ENCODE results near the gene ZFAND3. TPM values are rescaled to one million over a fixed set of nuclear protein-coding genes. Genes with fewer than 3 reads are reported as not detected.

ZFAND3 gene
- total and polyA plus RNA-seq, 10 donors, result 9.3 to 63.7 (median 49.9) TPM

- TF ChIP-seq, protein P1, sequence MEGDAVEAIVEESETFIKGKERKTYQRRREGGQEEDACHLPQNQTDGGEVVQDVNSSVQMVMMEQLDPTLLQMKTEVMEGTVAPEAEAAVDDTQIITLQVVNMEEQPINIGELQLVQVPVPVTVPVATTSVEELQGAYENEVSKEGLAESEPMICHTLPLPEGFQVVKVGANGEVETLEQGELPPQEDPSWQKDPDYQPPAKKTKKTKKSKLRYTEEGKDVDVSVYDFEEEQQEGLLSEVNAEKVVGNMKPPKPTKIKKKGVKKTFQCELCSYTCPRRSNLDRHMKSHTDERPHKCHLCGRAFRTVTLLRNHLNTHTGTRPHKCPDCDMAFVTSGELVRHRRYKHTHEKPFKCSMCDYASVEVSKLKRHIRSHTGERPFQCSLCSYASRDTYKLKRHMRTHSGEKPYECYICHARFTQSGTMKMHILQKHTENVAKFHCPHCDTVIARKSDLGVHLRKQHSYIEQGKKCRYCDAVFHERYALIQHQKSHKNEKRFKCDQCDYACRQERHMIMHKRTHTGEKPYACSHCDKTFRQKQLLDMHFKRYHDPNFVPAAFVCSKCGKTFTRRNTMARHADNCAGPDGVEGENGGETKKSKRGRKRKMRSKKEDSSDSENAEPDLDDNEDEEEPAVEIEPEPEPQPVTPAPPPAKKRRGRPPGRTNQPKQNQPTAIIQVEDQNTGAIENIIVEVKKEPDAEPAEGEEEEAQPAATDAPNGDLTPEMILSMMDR (IDR thresholded peaks at IDR 0.05 in 8 of 11, conservative IDR thresholded peaks at IDR 0.05 in 3 of 11), result no peak
- TF ChIP-seq POLR2AphosphoS5 (IDR thresholded peaks at IDR 0.05) (no peak), POLR2A (IDR thresholded peaks at IDR 0.05) (no peak)
- Histone ChIP-seq H3K4me1 (no peaks in the 10 kb centered on the region), H3K27ac (no peak overlapping the region), H3K4me3 (no peak overlapping the region), H3K36me3 (peaks cover 0 to 52% (median 0%) of the 10 kb centered on the region in 6 donors), H3K27me3 (replicated peaks in 1 of 7) (no peaks in the 10 kb centered on the region), H3K9me3 (peaks cover 0 to 3% (median 0%) of the 10 kb centered on the region in 8 donors)
- intact Hi-C loops (cut with DNase I; ENCODE audit: low total_unique reads), result no loop called here
- WGBS, 5 donors, result 92 to 94% (median 93%) methylated on average over 7 of the region's 7 CpGs
- DNase-seq, result no peak
Observed at GRCh38 chr6:38133932-38134703, 314.6 kb downstream of the ZFAND3 start.

DNA sequence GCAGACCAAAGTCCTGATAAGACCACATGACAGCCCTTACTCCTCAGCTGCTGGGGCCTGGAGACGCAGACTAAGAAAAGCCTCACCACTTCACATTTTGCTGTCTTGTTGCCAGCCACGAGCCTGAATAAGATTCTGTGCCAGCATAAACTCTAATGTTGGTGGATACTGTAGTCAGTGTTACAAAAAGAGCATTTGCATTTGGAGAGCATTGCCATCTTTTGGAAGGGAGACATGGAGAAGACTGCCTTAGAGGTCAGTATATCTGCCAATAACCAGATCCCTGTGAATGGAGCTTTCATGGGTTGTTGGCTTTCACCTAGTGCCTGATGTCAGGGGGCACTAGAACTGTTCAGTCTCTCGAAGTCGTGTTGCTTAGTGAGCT is 315.2 kb downstream of the ZFAND3 start:
- intact Hi-C loops (cut with DNase I; ENCODE audit: low total_unique reads), result no loop called here
- Histone ChIP-seq H3K4me1 (no peaks in the 10 kb centered on the region), H3K4me3 (no peak overlapping the region), H3K27me3 (replicated peaks in 1 of 7) (no peaks in the 10 kb centered on the region), H3K9me3 (no peaks in the 10 kb centered on the region), H3K36me3 (peaks cover 0 to 56% (median 0%) of the 10 kb centered on the region in 6 donors), H3K27ac (no peak overlapping the region)
- TF ChIP-seq, protein P1 (IDR thresholded peaks at IDR 0.05 in 8 of 11, conservative IDR thresholded peaks at IDR 0.05 in 3 of 11), result no peak
- TF ChIP-seq POLR2A (IDR thresholded peaks at IDR 0.05) (no peak), POLR2AphosphoS5 (IDR thresholded peaks at IDR 0.05) (no peak)
- no peak for DNase-seq
- 85 to 98% (median 95%) methylated on average over 4 of the region's 4 CpGs for WGBS, 5 donors

GRCh38 chr6:38136547-38136946 is 317.0 kb downstream of the ZFAND3 start:
- Histone ChIP-seq H3K4me3 (no peak overlapping the region), H3K27me3 (replicated peaks in 1 of 7) (no peaks in the 10 kb centered on the region), H3K27ac (no peak overlapping the region), H3K4me1 (no peaks in the 10 kb centered on the region), H3K36me3 (peaks cover 0 to 62% (median 0%) of the 10 kb centered on the region in 6 donors), H3K9me3 (no peaks in the 10 kb centered on the region)
- no peak for TF ChIP-seq POLR2A (IDR thresholded peaks at IDR 0.05)
- TF ChIP-seq, protein P1 (IDR thresholded peaks at IDR 0.05 in 8 of 11, conservative IDR thresholded peaks at IDR 0.05 in 3 of 11), result no peak
- peak in 1 of 3 donors; percentile 17 for TF ChIP-seq POLR2AphosphoS5 (IDR thresholded peaks at IDR 0.05)
- whole genome bisulfite sequencing, 5 donors, result 85 to 94% (median 92%) methylated on average over 4 of the region's 4 CpGs
- intact Hi-C loops (cut with DNase I; ENCODE audit: low total_unique reads), result no loop called here
- no peak for DNase-seq

DNA sequence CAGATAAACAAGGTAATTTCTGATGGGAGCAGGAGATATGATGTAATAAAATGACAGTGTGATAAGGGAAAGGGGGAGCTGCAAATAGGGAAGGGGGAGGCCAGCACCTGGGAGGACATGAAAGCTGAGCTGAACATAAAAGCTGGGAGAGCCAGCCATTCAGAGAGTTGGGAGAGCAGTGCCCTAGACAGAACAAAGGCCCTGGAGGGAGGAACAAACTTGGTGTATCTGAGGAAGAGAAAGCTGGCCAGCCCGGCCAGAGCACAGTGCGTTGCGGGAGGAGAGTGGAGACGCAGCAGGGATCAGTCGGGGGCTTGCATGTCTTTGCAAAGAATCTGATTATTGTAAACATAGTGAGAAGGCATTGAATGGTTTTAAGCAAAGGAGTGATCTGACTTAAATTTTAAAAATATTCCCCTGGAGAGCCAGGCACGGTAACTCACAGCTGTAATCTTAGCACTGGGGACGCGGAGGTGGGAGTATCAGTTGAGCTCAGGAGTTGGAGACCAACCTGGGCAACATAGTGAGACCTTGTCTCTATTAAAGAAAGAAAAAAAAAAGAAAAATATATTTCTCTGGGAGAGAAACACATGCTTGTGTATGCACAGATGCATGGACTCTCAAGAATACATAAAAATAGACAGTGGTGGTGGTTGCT is 318.2 kb downstream of the ZFAND3 start:
- Histone ChIP-seq H3K27me3 (replicated peaks in 1 of 7) (no peaks in the 10 kb centered on the region), H3K36me3 (peaks cover 0 to 67% (median 3%) of the 10 kb centered on the region in 6 donors), H3K4me3 (no peak overlapping the region), H3K9me3 (no peaks in the 10 kb centered on the region), H3K4me1 (no peaks in the 10 kb centered on the region), H3K27ac (no peak overlapping the region)
- TF ChIP-seq, protein P1 (IDR thresholded peaks at IDR 0.05 in 8 of 11, conservative IDR thresholded peaks at IDR 0.05 in 3 of 11), result no peak
- no peak for TF ChIP-seq POLR2A (IDR thresholded peaks at IDR 0.05)
- TF ChIP-seq POLR2AphosphoS5 (IDR thresholded peaks at IDR 0.05), result no peak
- DNase-seq, result no peak
- intact Hi-C loops (cut with DNase I; ENCODE audit: low total_unique reads), result no loop called here
- WGBS, 5 donors, result 95 to 99% (median 97%) methylated on average over 8 of the region's 8 CpGs

Data from spleen (tissue), 11 donors.